HG03280 (cell line): ENCODE measurements around the gene ZCCHC18.
A peak's percentile ranks its signal among the peaks of the same experiment; 100 is the strongest.
"Not testable (repeated sequence)": the region's sequence is repeated elsewhere in the genome, so short reads cannot be mapped to it uniquely, and the experiment has no call there.

ENCODE experiments used
- ATAC-seq: cut with Tn5 transposase; IDR thresholded peaks from one replicate; pipeline ENCODE4 v1.9.1; 2021; ENCODE audit warnings: mild to moderate bottlenecking, moderate library complexity; ENCODE audit not compliant: unreplicated experiment

The ZCCHC18 gene

GRCh38 chrX:104112326-104112951, at the start of gene ZCCHC18:
ZCCHC18 (plus strand) TSS chrX:104112523; CDS start chrX:104114112, 1,589 bp downstream.
- ATAC-seq = peak; percentile 71

- not testable (repeated sequence) for ATAC-seq
Observed at GRCh38 chrX:104062636-104063035, 49.7 kb upstream of the ZCCHC18 start.

GRCh38 chrX:104075778-104076445, 36.4 kb upstream of the ZCCHC18 start, which contains the start of gene TMSB15C:
TMSB15C (minus strand) TSS chrX:104076236.
- ATAC-seq = peak; percentile 99

GRCh38 chrX:104077854-104078253, 34.5 kb upstream of the ZCCHC18 start:
- ATAC-seq = not testable (repeated sequence)

GRCh38 chrX:104084063-104084462, 28.3 kb upstream of the ZCCHC18 start:
- ATAC-seq = no peak

GRCh38 chrX:104084534-104085277, 27.6 kb upstream of the ZCCHC18 start:
- no peak for ATAC-seq

GRCh38 chrX:104085477-104085876, 26.8 kb upstream of the ZCCHC18 start:
- no peak for ATAC-seq

- ATAC-seq = no peak
Observed at GRCh38 chrX:104085919-104086318, 26.4 kb upstream of the ZCCHC18 start.

- ATAC-seq = peak; percentile 63
Observed at GRCh38 chrX:104098151-104098808, 14.0 kb upstream of the ZCCHC18 start.

- ATAC-seq = no peak
Observed at GRCh38 chrX:104098919-104099318, 13.4 kb upstream of the ZCCHC18 start.

GRCh38 chrX:104104676-104105075, 7.6 kb upstream of the ZCCHC18 start:
- no peak for ATAC-seq

GRCh38 chrX:104105330-104106262, 6.7 kb upstream of the ZCCHC18 start:
- ATAC-seq = no peak

- ATAC-seq = no peak
Observed at GRCh38 chrX:104108955-104109354, 3.4 kb upstream of the ZCCHC18 start.

- not testable (repeated sequence) for ATAC-seq
Observed at GRCh38 chrX:104110491-104111240, 1.7 kb upstream of the ZCCHC18 start.

GRCh38 chrX:104113222-104113965, 1.1 kb downstream of the ZCCHC18 start:
- peak; percentile 57 for ATAC-seq

- ATAC-seq = no peak
Observed at GRCh38 chrX:104117759-104118158, 5.4 kb downstream of the ZCCHC18 start.

GRCh38 chrX:104118765-104119164, 6.4 kb downstream of the ZCCHC18 start:
- ATAC-seq = no peak

- no peak for ATAC-seq
Observed at GRCh38 chrX:104122829-104123228, 10.5 kb downstream of the ZCCHC18 start.

- no peak for ATAC-seq
Observed at GRCh38 chrX:104126856-104127255, 14.5 kb downstream of the ZCCHC18 start.
